Endodermal cell (in vitro differentiated cells): Measurements from ENCODE around the gene TRPM5. TPM values are rescaled to one million over a fixed set of nuclear protein-coding genes. Genes with fewer than 3 reads are reported as not detected.
A peak's percentile ranks its signal among the peaks of the same experiment; 100 is the strongest.

Experiments
- DNase-seq: peaks from one replicate; pipeline ENCODE4 v3.0.0-alpha.2; 2017
- H3K27ac ChIP-seq: 2 replicates; pipeline ENCODE4 v1.5.1; 2013; ENCODE audit warnings: mild to moderate bottlenecking, low read depth, low read length, moderate library complexity
- H3K27me3 ChIP-seq: 2 replicates; pipeline ENCODE4 v1.6.1; 2013; ENCODE audit warnings: mild to moderate bottlenecking, low read length, moderate library complexity; ENCODE audit not compliant: insufficient read depth, control insufficient read depth, poor library complexity, severe bottlenecking
- H3K36me3 ChIP-seq: 2 replicates; pipeline ENCODE4 v1.7.0; 2013; ENCODE audit warnings: mild to moderate bottlenecking, low read length, moderate library complexity; ENCODE audit not compliant: control insufficient read depth, insufficient read depth
- H3K4me1 ChIP-seq: one replicate; pipeline ENCODE4 v1.7.0; 2013; ENCODE audit warnings: low read length; ENCODE audit not compliant: control insufficient read depth, insufficient read depth
- H3K4me3 ChIP-seq: 2 replicates; pipeline ENCODE4 v1.5.1; 2013; ENCODE audit warnings: mild to moderate bottlenecking, low read length, moderate library complexity
- H3K9ac ChIP-seq: 2 replicates; pipeline ENCODE4 v1.6.1; 2013; ENCODE audit warnings: mild to moderate bottlenecking, low read length, moderate library complexity; ENCODE audit not compliant: poor library complexity, severe bottlenecking; ENCODE audit errors: extremely low read depth
- H3K9me3 ChIP-seq: 2 replicates; pipeline ENCODE4 v1.6.1; 2013; ENCODE audit warnings: mild to moderate bottlenecking, low read length, moderate library complexity; ENCODE audit not compliant: control insufficient read depth
- H3K27ac Mint-ChIP-seq: 2 replicates; pipeline ENCODE4 v1.8.0; 2020; ENCODE audit warnings: mixed read lengths
- H3K27me3 Mint-ChIP-seq: 2 replicates; pipeline ENCODE4 v1.8.0; 2021; ENCODE audit warnings: mild to moderate bottlenecking, mixed read lengths; ENCODE audit not compliant: insufficient read depth
- H3K36me3 Mint-ChIP-seq: 2 replicates; pipeline ENCODE4 v1.8.0; 2020; ENCODE audit warnings: low read depth, mixed read lengths
- H3K4me1 Mint-ChIP-seq: 2 replicates; pipeline ENCODE4 v1.8.0; 2020; ENCODE audit warnings: mixed read lengths
- H3K4me3 Mint-ChIP-seq: 2 replicates; pipeline ENCODE4 v1.8.0; 2020; ENCODE audit warnings: mild to moderate bottlenecking, moderate library complexity, mixed read lengths
- H3K9me3 Mint-ChIP-seq: 2 replicates; pipeline ENCODE4 v1.8.0; 2020; ENCODE audit warnings: mild to moderate bottlenecking, mixed read lengths
- CTCF ChIP-seq: fragments of 200-600 bp; sonication (generic); conservative IDR thresholded peaks from 2 replicates; pipeline ENCODE4 v1.5.0; 2021; ENCODE audit warnings: antibody characterized with exemption, mild to moderate bottlenecking
- WGBS, 2 experiments: methylation state at CpG; one replicate each; pipeline versions ENCODE4 v1.1.5 to v1.1.7; 2013; ENCODE audit warnings: missing lambda C conversion rate in 2 of 2, mixed read lengths in 1 of 2; ENCODE audit not compliant: insufficient coverage in 1 of 2, insufficient read length in 1 of 2; 5-methylcytosine and 5-hydroxymethylcytosine counted together
- total RNA-seq, 2 donors: library from RNA; stranded (reverse); fragmentation: NEBNext Ultra II Directional in 1 of 2; extraction: Animal tissue kit (Norgen Biotek cat#: 25700) in 1 of 2; gene quantifications; 2 replicates in 1 of 2; 3 replicates in 1 of 2; pipeline ENCODE4 v1.2.1, GENCODE V29; 2021

The TRPM5 gene
- total RNA-seq, 2 donors from 2014 or later = 0.11 TPM

GRCh38 chr11:2466069-2466801, 21.9 kb upstream of the TRPM5 start:
- H3K27me3 Mint-ChIP-seq = peaks cover 31% of the 10 kb centered on the region
- H3K4me3 Mint-ChIP-seq = no peak overlapping the region
- peak; percentile 17 for DNase-seq
- 75 to 88% methylated on average over 6 to 9 of the region's 9 CpGs for WGBS, 2 experiments
- Histone ChIP-seq H3K9ac (no peak overlapping the region), H3K36me3 (no peaks in the 10 kb centered on the region), H3K27me3 (peaks cover 10% of the 10 kb centered on the region), H3K4me1 (no peaks in the 10 kb centered on the region), H3K27ac (no peak overlapping the region), H3K9me3 (no peaks in the 10 kb centered on the region), H3K4me3 (no peak overlapping the region)
- H3K4me1 Mint-ChIP-seq = no peaks in the 10 kb centered on the region
- H3K36me3 Mint-ChIP-seq = no peaks in the 10 kb centered on the region
- TF ChIP-seq CTCF = no peak
- no peak overlapping the region for H3K27ac Mint-ChIP-seq
- H3K9me3 Mint-ChIP-seq = no peaks in the 10 kb centered on the region

GRCh38 chr11:2465202-2466068, 21.1 kb upstream of the TRPM5 start:
- Histone ChIP-seq H3K27ac (no peak overlapping the region), H3K36me3 (no peaks in the 10 kb centered on the region), H3K4me3 (no peak overlapping the region), H3K4me1 (no peaks in the 10 kb centered on the region), H3K9me3 (no peaks in the 10 kb centered on the region), H3K9ac (no peak overlapping the region), H3K27me3 (peaks cover 10% of the 10 kb centered on the region)
- Mint-ChIP-seq H3K4me3 (no peak overlapping the region), H3K4me1 (no peaks in the 10 kb centered on the region), H3K9me3 (no peaks in the 10 kb centered on the region), H3K36me3 (no peaks in the 10 kb centered on the region), H3K27me3 (peaks cover 27% of the 10 kb centered on the region), H3K27ac (no peak overlapping the region)
- DNase-seq = peak; percentile 35
- WGBS, 2 experiments = 92 to 95% methylated on average over 13 to 20 of the region's 20 CpGs
- no peak for TF ChIP-seq CTCF

GRCh38 chr11:2464451-2465165, 20.3 kb upstream of the TRPM5 start:
- Mint-ChIP-seq H3K4me1 (no peaks in the 10 kb centered on the region), H3K27me3 (peaks cover 22% of the 10 kb centered on the region), H3K4me3 (no peak overlapping the region), H3K36me3 (no peaks in the 10 kb centered on the region), H3K9me3 (no peaks in the 10 kb centered on the region), H3K27ac (no peak overlapping the region)
- H3K27me3 ChIP-seq = peaks cover 6% of the 10 kb centered on the region
- 78 to 92% methylated on average over 6 to 13 of the region's 13 CpGs for WGBS, 2 experiments
- H3K4me1 ChIP-seq = no peaks in the 10 kb centered on the region
- no peak overlapping the region for H3K4me3 ChIP-seq
- no peaks in the 10 kb centered on the region for H3K9me3 ChIP-seq
- DNase-seq = peak; percentile 29
- TF ChIP-seq CTCF = no peak
- no peak overlapping the region for H3K27ac ChIP-seq
- no peak overlapping the region for H3K9ac ChIP-seq
- no peaks in the 10 kb centered on the region for H3K36me3 ChIP-seq
